ENCODE measurements around the gene MCUR1.
A peak's percentile ranks its signal among the peaks of the same experiment; 100 is the strongest.
"Not testable (repeated sequence)": the region's sequence is repeated elsewhere in the genome, so short reads cannot be mapped to it uniquely, and the experiment has no call there.

MCUR1 gene

DNA sequence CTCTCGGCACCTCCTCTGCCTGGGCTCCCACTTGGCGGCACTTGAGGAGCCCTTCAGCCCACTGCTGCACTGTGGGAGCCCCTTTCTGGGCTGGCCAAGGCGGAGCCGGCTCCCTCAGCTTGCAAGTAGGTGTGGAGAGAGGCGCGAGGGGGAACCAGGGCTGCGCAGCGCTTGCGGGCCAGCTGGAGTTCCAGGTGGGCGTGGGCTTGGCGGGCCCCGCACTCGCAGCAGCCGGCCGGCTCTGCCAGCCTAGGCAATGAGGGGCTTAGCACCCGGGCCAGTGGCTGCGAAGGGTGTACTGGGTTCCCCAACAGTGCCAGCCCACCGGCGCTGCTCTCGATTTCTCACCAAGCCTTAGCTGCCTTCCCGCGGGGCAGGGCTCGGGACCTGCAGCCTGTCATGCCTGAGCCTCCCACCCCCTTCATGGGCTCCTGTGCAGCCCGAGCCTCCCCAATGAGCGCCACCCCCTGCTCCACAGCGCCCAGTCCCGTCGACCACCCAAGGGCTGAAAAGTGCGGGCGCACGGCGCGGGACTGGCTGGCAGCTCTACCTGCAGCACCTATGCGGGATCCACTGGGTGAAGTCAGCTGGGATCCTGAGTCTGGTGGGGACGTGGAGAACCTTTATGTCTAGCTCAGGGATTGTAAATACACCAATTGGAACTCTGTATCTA is 41.9 kb downstream of the MCUR1 start:
- DNase-seq = not testable (repeated sequence)

GRCh38 chr6:13769655-13770053 is 44.7 kb downstream of the MCUR1 start:
- DNase-seq = no peak

DNA sequence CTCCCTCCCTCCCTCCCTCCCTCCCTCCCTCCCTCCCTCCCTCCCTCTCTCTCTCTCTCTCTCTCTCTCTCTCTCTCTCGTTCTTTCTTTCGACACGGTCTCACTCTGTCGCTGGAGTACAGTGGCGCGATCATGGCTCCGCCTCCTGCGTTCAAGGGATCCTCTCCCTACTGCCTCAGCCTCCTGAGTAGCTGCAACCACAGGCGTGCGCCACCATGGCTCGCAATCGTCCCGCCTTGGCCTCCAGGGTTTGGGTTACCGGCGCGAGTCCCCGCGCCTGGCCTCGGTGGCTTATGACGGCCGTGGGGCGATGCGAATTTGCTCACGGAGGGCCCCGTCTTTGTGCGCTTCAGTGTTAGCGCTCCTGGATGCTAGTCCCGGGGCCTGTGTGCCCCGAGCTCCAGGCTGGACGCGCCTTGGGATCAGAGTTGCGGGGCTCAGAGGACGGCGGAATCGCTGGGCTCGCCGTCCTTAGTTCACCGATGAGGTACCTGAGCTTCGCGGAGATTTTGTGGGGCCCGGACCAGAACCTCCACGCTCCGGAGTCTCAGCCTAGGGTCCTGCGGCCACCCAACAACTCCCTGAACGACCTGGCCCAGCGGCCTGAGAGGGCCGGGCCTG is 45.2 kb downstream of the MCUR1 start:
- DNase-seq = no peak

- DNase-seq = no peak
These were observed 47.1 kb downstream of the MCUR1 start for GRCh38 chr6:13767121-13767808.

- no peak for DNase-seq
These were observed 48.1 kb downstream of the MCUR1 start for GRCh38 chr6:13766201-13766634.

GRCh38 chr6:13765570-13765969 is 48.8 kb downstream of the MCUR1 start:
- DNase-seq = no peak

DNA sequence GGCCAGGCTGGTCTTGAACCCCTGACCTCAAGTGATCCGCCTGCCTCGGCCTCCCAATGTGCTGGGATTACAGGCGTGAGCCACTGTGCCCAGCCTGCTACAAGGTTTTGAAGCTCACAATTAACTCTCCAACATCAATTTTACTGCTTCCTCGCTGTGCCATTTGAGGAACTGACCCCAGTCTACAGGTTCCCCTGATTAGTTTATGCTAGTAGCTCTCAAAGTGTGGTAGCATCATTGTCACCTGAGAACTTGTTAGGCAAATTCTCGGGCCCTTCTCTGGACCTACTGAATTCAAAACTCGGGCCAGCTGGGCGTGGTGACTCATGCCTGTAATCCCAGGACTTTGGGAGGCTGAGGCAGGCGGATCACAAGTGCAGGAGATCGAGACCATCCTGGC is 49.4 kb downstream of the MCUR1 start:
- no peak for DNase-seq

DNA sequence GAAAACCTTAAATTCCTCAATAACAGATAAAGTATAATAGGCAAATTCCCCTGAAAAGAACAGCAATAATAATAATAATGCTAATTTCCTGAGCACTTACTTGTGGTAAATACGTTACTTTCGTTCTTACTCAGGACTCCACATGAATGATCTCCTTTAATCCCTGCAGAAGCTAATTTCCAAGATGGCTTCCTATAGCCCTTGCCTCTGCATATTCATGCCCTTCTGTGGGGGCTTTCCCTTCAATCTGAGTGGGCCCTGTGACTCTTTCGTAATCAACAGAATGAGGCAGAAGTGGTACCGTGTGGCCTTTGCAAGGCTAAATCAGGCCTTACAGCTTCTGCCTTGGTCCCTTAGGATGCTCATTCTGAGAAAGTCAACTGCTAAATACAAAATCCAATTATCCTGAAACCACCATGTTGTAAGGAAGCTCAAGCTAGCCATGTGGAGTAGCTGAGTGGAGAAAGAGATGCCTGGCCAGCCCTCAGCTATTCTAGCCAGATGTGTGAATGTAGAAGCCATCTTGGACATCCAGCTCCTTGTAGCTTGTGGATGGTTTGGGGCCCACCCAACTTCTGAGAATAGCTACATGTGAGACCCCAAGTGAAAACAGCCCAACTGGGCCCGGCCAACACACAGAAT is 50.5 kb downstream of the MCUR1 start:
- no peak for DNase-seq

- no peak for DNase-seq
These were observed 51.5 kb downstream of the MCUR1 start for GRCh38 chr6:13762611-13763441.

DNA sequence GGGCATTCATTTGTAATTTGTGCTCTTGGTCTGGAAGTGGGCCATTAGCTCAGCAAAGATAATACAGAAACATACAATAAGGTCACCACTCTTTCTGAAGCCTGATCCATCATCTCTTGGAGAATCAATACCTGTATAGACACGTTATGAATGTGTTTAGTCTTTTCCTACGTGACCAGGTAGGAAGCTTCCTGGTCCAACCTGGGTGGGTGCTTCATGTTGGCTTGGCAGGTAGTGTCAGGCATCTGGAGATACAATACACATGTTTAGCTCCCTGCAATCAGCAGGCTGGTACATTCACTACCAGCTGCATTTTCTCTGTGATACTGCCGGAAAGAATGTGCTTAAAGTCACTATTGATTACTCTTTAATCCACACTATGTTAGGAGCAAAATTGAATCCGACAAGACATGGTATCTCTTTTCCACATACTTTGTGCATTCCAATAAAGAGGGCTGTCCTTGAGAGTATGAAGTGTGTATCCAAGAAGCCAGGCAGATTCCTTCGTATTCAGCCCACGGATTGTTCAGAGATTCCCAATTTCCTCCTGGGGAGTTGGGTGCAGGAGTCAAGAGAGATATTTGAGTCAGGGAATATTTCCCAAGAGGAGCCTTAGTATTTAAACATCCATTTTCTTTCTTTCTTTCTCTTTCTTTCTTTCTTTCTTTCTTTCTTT is 52.9 kb downstream of the MCUR1 start:
- DNase-seq = no peak

DNA sequence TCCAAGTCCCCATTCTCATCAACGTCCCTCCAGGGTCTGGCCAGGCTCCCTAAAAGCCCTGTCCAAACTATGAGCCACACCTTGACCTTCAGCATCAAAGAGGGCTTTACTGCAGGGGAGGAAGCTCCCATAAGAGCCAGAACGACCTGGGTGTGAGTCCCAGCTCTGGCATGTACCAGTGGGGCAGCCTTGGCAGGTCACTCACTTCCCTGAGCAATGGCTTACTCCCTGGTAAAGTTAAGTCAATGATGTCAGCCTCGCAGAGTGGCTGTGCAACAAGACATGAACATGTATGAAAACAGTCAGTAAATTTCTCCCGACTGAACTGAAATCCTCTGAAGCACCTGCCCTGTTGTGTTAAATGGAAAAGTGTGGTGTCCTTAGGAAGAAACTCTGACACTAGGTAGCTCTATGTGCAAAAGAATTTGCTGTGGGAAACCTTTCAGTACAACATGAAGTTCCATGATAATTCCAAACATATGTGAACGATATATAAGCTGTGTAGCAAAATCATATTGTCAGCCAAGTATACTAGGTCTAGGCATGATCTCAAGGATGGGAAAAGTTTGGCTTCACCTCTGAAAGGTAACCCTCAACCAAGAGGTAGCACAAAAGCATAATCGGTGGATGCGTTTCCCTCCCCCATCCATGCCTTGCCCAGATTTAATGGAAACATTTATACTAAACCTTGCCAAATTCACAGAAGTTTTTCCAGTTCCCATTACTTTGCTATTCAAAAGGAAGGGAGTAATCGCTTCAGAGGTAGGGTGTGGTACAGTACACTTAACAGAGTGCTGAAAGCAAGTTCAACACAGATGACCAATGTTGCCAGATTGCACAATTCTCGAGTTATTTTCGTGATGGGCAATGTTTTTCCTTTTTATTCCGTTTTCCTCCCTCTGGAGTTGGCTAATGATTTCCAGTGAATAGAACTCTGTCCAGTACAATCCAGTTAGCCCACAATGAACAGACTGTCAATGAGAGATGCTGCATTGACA is 53.8 kb downstream of the MCUR1 start:
- DNase-seq = no peak

- no peak for DNase-seq
These were observed 55.3 kb downstream of the MCUR1 start for GRCh38 chr6:13759025-13759424.

GRCh38 chr6:13754644-13755043 is 59.7 kb downstream of the MCUR1 start:
- DNase-seq = no peak

GRCh38 chr6:13743736-13744127 is 70.6 kb downstream of the MCUR1 start:
- no peak for DNase-seq

GRCh38 chr6:13742961-13743735 is 71.2 kb downstream of the MCUR1 start:
- DNase-seq = peak; percentile 6

DNA sequence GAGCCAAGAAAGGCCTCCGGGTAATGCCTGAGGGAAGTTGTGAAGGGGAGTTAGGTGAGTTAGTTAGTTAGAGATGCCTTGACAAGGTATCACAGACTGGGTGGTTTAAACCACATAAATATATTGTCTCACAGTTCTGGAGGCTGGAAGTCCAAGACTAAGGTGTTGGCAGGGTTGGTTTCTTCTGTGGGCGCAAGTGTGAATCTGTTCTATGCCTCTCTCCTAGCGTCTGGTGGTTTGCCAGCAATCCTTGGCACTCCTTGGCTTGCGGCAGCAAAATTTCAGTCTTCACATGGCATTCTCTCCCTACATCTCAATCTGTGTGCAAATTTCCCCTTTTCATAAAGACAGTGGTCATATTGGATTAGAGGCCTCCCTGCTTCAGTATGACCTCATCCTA is 73.0 kb downstream of the MCUR1 start:
- no peak for DNase-seq

Data from retina (tissue), 1 donor.